ENCODE results near the gene WDR35. TPM values are rescaled to one million over a fixed set of nuclear protein-coding genes. Genes with fewer than 3 reads are reported as not detected.
A peak's percentile ranks its signal among the peaks of the same experiment; 100 is the strongest.

Gene WDR35
- total and polyA plus RNA-seq, 7 donors: 0.46 to 15.5 (median 7.2) TPM

GRCh38 chr2:19955544-19956422 lies 34.1 kb downstream of the WDR35 start:
- intact Hi-C loops (cut with DNase I): loop anchor here (5.0 kb wide), 1 partner anchor 142 kb away; no protein-coding TSS in a partner anchor
- Histone ChIP-seq H3K9me3 (no peaks in the 10 kb centered on the region), H3K27ac (no peak overlapping the region), H3K27me3 (no peaks in the 10 kb centered on the region), H3K4me1 (no peaks in the 10 kb centered on the region), H3K4me3 (no peak overlapping the region), H3K36me3 (no peaks in the 10 kb centered on the region)
- WGBS, 2 donors: 48 to 63% methylated on average over 6 of the region's 6 CpGs
- no peak for DNase-seq
- peak in 3 of 4 experiments; percentile 44 to 72 (median 52) for TF ChIP-seq CTCF (IDR thresholded peaks at IDR 0.05)
- no peak for TF ChIP-seq POLR2AphosphoS5 (IDR thresholded peaks at IDR 0.05)

GRCh38 chr2:19949071-19949470 lies 40.8 kb downstream of the WDR35 start:
- no peak for TF ChIP-seq CTCF (IDR thresholded peaks at IDR 0.05)
- TF ChIP-seq EP300 (IDR thresholded peaks at IDR 0.05): no peak
- TF ChIP-seq POLR2A (IDR thresholded peaks at IDR 0.05): no peak
- TF ChIP-seq POLR2AphosphoS5 (IDR thresholded peaks at IDR 0.05): no peak

GRCh38 chr2:19947184-19947940 lies 42.5 kb downstream of the WDR35 start:
- 91 to 92% methylated on average over 4 of the region's 4 CpGs for WGBS, 2 donors
- TF ChIP-seq CTCF (IDR thresholded peaks at IDR 0.05) (no peak), EP300 (IDR thresholded peaks at IDR 0.05) (no peak), POLR2A (IDR thresholded peaks at IDR 0.05) (no peak)

More at GRCh38 chr2:19949071-19949470, 40.8 kb downstream of the WDR35 start:
- Histone ChIP-seq H3K4me1 (peaks cover 0 to 12% (median 4%) of the 10 kb centered on the region in 4 donors), H3K36me3 (peaks cover 0 to 18% (median 0%) of the 10 kb centered on the region in 4 donors), H3K27me3 (no peaks in the 10 kb centered on the region), H3K27ac (no peak overlapping the region), H3K4me3 (no peak overlapping the region), H3K9me3 (no peaks in the 10 kb centered on the region)
- no peak for DNase-seq
- intact Hi-C loops (cut with DNase I): no loop called here

GRCh38 chr2:19944205-19944845 lies 45.6 kb downstream of the WDR35 start:
- no peaks in the 10 kb centered on the region for H3K27me3 ChIP-seq
- peaks cover 0 to 11% (median 4%) of the 10 kb centered on the region in 4 donors for H3K4me1 ChIP-seq
- WGBS, 2 donors: 81 to 83% methylated on average over 2 of the region's 2 CpGs
- peaks cover 0 to 14% (median 0%) of the 10 kb centered on the region in 4 donors for H3K36me3 ChIP-seq
- DNase-seq: no peak
- no peaks in the 10 kb centered on the region for H3K9me3 ChIP-seq
- no peak overlapping the region for H3K4me3 ChIP-seq
- no peak overlapping the region for H3K27ac ChIP-seq
- intact Hi-C loops (cut with DNase I): no loop called here
- no peak for TF ChIP-seq EP300 (IDR thresholded peaks at IDR 0.05)
- TF ChIP-seq POLR2AphosphoS5 (IDR thresholded peaks at IDR 0.05): no peak
- no peak for TF ChIP-seq CTCF (IDR thresholded peaks at IDR 0.05)
- no peak for TF ChIP-seq POLR2A (IDR thresholded peaks at IDR 0.05)

More at GRCh38 chr2:19947184-19947940, 42.5 kb downstream of the WDR35 start:
- no peak for DNase-seq
- no peaks in the 10 kb centered on the region for H3K27me3 ChIP-seq
- intact Hi-C loops (cut with DNase I): no loop called here
- H3K9me3 ChIP-seq: no peaks in the 10 kb centered on the region
- no peak overlapping the region for H3K27ac ChIP-seq
- peaks cover 0 to 18% (median 0%) of the 10 kb centered on the region in 4 donors for H3K36me3 ChIP-seq
- peaks cover 0 to 12% (median 4%) of the 10 kb centered on the region in 4 donors for H3K4me1 ChIP-seq
- no peak overlapping the region for H3K4me3 ChIP-seq

Data from sigmoid colon (tissue), 7 donors.